Activated naive CD4-positive, alpha-beta T cell (primary cell): ENCODE data around the gene XK.
"Not testable (repeated sequence)": the region's sequence is repeated elsewhere in the genome, so short reads cannot be mapped to it uniquely, and the experiment has no call there.

ENCODE experiments used
- DNase-seq, 4 experiments: peaks; one replicate each; lab custom pipeline; 2025; lab: John Stamatoyannopoulos, UW

XK gene

DNA sequence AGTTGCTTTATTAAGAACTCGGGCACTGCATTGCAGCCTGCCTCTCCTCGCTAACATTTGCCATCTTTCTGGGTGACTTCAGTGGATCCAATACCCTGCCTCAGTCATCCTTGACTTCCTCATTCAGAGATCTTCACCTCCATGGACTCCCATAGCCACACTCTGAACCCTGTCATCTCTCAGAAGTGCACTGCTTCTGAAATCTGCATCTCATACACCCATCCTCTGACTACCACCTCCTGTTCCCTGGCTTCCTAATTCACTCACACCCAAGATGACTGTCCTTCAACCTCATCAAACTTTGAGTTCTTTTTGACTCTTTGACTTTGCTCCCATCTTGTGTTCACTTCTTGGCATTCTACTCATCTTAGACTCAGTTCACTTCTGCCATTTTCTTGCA lies 68.9 kb downstream of the XK start:
- DNase-seq = no peak

DNA sequence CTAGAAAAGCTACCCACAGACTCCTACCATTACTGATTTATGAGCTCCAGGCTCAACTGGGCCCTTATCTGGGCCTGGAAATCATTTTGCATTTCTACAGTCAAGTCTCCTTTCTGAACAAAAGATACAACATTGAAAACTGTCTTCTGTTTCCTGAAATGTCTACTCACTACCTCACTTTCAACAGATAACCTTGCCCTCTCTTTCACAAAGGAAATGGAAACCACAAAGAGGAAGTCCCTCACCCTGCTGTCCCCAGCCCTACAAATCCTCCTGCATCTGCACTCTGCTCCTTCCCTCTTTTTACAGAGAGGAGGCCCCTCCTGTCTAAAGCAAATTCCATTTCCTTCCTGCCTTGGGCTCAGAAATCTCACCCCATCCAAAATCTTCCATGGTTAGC lies 69.4 kb downstream of the XK start:
- no peak for DNase-seq

DNA sequence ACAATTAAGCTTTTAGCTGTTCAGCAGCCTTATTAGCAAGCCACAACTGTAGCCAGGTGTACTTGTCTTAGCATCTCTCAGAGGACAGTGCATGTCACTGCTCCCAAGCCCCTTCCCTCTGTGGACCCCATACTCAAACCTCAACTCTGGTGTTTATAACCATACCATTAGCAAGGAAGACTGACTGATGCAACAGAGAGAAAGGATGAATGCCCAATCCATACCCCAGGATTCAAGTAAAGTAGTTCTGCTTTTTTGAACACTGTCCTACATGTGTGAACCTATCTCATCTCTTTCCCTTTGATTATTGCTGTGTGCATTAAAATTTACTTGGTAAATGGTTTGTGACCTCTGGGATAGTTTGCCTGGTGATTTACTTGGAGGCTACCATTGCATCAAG lies 71.5 kb downstream of the XK start:
- DNase-seq = no peak

DNA sequence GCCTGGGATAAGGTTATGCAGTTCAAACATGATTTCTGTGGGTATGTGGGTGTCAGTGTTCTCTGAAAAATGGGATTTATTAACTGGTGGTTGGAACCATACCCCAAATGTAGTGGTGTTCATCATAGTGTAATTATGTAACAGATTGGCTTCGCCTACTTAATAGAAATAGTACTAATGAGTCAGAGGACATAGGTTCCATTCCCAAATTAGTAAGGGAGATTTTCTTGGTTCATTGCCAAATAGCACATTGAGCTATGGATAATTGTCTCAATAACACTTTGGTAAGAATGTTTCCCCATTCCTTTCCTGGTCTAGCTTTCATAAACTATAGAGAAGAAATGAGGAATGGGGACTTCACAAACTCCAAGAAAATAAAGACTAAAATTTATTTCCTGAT lies 73.8 kb downstream of the XK start:
- no peak for DNase-seq

DNA sequence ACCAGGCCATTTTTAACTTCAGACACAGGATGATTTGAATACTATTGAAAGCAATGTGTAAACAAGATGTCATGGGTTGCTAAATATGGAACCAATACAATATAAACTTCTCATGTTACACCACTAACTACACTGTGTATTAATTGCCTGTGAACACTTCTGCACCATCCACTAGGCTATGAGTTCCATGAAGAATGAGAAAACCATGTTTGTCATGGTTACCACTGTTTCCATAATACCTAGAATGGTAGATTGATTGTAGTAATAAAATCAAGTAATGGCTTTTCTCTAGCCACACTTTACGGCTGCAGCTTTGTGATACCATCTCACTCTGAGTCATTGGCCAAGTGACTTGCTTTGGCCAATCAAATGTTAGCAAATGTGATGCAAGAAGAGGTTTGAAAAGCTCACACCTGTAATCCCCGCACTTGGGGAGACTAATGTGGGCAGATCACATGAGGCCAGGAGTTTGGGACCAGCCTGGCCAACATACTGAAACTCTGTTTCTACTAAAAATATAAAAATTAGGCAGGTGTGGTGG lies 74.4 kb downstream of the XK start:
- no peak for DNase-seq

DNA sequence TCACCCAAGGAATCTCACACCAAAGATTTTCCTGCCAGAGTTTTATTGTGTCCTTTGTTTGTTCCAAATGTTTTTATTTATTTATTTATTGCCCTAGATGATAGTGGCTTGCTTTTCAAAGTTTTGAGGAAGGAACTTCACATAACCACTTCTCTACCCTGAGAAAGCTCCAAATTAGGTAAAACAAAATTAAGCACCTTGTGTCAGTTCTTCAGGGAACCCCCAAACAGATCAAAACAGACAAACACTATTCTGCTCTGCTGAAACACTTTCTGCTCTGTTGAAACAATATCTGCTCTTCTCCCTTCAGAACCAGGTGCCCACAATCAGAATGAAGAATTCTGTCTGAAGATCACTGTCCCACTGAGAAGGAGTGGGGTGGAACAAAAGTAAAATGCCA lies 77.8 kb downstream of the XK start:
- DNase-seq = no peak

DNA sequence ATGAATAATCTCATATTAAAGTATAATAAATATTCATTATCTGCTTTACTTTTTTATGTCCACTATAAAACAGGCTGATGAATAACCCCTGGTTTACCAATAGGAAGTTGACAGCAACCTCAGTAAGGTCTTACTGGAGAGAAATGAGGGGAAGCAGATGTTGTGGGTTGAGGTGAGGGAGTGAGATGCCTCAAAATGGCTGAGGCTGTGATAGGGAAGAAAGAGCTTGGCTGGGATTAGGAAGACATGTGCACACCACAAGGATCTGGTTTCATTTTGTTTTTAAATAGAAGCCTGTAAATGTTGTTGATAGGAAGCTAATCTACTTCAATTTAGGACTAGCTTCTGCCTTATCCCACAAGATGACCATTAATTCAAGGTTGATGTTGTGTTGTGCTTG lies 79.9 kb downstream of the XK start:
- DNase-seq = no peak

DNA sequence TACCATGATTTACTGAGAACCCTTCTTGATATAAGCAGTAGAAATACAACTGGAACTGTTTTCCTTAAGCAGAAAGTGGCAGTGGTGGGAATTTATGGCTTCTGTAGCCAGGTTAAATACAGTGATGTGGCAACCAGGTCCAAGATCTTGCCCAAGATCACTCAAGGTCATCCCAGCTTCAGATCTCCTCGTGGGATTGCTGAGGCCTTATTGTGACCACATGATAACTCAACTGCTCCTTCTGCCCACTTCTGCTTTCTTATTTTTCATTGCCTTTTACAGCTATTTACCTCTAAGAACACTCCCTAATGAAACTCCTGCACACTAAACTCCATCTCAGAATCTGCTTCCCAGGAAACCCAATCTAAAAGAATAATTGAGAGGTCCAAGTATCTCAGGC lies 81.8 kb downstream of the XK start:
- DNase-seq = no peak

DNA sequence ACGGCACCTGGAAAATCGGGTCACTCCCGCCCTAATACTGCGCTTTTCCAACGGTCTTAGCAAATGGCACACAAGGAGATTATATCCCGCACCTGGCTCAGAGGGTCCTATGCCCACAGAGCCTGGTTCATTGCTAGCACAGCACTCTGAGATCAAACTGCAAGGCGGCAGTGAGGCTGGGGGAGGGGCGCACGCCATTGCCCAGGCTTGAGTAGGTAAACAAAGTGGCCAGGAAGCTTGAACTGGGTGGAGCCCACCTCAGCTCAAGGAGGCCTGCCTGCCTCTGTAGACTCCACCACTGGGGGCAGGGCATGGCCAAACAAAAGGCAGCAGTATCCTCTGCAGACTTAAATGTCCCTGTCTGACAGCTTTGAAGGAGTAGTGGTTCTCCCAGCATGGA lies 83.3 kb downstream of the XK start:
- DNase-seq = not testable (repeated sequence)

DNA sequence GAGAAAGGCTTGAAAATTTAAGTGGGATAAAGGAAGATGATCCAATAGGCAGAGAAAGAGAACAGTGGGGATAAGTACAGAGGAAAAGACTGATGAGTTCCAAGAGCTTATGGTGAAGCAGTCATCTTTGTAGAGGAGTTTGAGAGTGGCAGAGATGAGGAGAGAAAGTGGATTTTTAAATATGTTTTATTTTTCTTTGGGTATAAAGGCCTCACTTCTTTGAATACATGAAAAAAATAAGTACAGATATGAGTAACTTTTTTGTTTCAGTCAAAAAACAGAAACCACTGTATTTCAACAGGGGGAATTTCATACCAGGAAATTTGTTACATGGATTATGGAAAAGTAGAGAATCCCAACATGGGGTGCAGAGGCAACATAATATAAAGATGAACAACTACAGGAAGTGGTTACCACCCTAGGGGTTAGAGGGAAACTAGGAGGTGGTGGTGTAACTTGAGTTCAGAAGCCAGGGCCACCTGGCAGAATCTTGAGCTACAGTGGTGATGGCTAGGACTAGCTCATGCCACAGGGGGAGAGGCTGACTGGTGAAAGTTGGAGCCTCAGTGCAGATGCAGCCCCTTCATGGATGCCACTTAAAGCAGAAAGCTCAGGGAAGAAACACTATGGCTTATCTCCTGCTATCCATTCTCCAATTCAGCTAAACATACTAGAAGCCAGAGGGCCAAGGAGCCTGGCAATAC lies 90.8 kb downstream of the XK start:
- DNase-seq = no peak

DNA sequence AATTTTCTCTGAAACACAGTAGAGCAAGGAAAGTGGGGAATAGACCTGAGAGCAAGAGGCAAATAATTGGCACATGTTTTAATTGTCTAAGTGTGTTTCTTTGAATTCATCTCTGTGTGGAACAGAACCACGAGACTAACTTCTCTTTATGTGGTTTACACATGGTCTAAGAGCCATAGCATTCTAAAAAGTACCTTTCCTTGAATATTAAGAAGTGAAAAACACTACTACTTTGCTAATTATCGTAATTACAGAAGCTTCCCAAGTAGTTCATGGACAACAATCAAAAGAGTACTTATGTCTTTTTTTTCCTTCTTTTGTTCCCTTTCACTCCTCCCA lies 91.4 kb downstream of the XK start:
- no peak for DNase-seq

DNA sequence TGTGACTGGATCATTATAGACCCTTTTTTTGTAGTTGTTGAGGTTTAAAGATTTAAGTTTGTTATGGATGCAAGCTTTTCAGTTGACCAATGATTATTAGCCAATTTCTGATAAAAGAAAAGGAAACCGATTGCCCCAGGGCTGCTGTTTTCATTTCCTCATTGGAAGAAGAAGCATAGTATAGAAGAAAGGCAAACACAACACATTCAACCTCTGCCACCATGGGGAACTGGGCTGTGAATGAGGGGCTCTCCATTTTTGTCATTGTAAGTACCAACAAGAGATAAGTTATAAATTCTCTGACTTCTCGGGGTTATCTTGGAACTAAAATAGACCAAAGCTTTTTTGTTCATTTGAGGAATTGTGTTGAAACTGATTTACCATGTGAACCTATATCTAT lies 94.3 kb downstream of the XK start, which contains the start of gene CYBB:
Gene CYBB, plus strand, starts transcription at position 203 of the 400 bp plus-strand sequence. Its CDS starts 19 bp downstream, at position 222.
- no peak for DNase-seq

DNA sequence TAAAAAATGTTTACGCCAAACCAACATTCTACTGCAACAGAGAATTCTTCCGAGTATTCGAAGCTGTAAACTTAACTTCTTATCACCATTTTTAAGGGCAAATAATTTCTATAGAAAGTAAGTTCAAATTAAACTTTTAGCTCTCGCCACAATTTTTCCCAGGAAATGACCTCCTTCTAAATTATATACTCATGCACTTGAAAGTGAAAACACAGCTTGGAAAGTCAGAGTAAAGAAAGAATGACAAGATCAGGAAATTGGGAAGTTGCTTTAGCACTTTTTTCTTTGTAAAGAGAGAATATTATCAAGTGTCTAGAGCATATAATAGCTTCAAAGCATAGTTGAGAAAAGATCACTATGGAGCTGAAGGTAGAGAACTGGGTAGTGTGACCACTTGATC lies 95.5 kb downstream of the XK start:
- DNase-seq = no peak
